ENCODE measurements around the gene PDE4A.

DNA sequence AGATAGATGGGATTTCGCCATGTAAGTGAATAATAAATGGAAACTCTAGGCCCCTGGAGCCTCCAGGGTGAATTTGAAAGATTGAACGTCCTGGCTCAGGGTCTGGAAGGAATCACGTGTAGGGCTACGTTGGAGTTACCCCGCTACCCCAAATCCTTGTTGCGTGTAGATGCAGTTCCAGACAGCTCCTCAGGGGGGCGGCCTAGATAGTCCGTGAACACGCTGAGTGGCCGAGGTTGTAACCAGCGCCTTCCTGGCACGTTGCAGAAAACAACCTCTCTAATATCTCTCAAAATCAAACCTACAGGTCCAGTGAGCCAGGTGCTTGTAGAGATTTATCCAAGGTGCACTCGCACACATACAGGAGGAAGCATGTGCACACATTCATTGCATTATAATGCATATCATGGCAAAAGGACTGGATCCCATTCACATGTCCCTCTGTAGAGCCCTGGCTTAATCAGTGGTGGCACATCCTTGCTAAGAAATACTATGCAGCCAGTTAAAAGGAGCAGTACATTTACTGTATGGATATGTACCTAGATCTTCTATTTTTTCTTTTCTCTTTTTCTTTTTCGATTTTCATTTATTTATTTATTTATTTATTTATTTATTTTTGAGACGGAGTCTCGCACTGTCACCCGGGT, 85.4 kb downstream of the PDE4A start:
- TF ChIP-seq EZH2phosphoT487 (IDR thresholded peaks at IDR 0.05; ENCODE audit: insufficient read depth, low read depth): no peak
- TF ChIP-seq EZH2 (IDR thresholded peaks at IDR 0.05; ENCODE audit: insufficient read depth, poor library complexity, severe bottlenecking): no peak
